ENCODE results near the gene PARP2.
"Not testable (repeated sequence)": the region's sequence is repeated elsewhere in the genome, so short reads cannot be mapped to it uniquely, and the experiment has no call there.

PARP2 gene, protein sequence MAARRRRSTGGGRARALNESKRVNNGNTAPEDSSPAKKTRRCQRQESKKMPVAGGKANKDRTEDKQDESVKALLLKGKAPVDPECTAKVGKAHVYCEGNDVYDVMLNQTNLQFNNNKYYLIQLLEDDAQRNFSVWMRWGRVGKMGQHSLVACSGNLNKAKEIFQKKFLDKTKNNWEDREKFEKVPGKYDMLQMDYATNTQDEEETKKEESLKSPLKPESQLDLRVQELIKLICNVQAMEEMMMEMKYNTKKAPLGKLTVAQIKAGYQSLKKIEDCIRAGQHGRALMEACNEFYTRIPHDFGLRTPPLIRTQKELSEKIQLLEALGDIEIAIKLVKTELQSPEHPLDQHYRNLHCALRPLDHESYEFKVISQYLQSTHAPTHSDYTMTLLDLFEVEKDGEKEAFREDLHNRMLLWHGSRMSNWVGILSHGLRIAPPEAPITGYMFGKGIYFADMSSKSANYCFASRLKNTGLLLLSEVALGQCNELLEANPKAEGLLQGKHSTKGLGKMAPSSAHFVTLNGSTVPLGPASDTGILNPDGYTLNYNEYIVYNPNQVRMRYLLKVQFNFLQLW

DNA sequence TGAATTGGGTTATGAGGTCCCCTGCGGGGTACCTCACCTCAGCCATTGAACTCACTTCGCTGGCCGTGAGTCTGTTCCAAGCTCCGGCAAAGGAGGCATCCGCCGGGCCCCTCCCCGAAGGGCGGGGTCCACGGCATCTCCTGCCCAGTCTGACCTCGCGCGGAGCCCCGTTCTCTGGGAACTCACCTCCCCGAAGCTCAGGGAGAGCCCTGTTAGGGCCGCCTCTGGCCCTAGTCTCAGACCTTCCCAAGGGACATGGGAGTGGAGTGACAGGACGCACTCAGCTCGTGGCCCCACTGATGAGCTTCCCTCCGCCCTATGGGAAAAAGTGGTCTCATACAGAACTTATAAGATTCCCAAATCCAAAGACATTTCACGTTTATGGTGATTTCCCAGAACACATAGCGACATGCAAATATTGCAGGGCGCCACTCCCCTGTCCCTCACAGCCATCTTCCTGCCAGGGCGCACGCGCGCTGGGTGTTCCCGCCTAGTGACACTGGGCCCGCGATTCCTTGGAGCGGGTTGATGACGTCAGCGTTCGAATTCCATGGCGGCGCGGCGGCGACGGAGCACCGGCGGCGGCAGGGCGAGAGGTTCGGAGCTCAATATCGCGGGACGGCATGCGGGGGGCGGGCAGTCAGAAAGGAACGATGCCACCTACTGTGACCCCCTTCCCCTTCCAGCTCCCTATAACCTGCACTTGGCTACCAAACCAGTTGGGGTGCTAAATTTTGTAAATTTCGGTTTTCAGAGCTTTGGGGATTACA lies at the start of gene PARP2:
Gene PARP2 (plus strand): TSS at position 544 of the 770 bp plus-strand sequence. CDS start 7 bp downstream, at position 551.
- peak; percentile 87 for DNase-seq

DNA sequence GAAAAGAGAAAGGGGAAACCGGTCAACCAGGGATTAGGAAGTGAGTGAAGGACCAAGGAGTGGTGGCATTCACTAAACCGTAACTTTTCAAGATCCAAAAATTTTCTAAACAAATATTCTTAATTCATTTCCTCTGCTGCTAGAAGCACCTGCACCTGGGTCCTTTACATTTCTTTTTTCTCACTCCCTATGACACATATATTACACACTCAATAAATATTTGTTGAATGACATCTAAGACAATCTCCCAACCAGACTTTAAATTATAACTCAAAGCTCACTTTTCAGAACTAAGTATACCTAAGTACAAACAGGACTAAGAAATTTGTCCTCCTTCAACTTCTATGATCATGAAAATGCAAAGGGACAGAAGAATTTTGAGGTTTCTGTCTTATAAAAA lies 48.8 kb upstream of the PARP2 start:
- DNase-seq = no peak

GRCh38 chr14:20295067-20295466 lies 48.4 kb upstream of the PARP2 start:
- no peak for DNase-seq

DNA sequence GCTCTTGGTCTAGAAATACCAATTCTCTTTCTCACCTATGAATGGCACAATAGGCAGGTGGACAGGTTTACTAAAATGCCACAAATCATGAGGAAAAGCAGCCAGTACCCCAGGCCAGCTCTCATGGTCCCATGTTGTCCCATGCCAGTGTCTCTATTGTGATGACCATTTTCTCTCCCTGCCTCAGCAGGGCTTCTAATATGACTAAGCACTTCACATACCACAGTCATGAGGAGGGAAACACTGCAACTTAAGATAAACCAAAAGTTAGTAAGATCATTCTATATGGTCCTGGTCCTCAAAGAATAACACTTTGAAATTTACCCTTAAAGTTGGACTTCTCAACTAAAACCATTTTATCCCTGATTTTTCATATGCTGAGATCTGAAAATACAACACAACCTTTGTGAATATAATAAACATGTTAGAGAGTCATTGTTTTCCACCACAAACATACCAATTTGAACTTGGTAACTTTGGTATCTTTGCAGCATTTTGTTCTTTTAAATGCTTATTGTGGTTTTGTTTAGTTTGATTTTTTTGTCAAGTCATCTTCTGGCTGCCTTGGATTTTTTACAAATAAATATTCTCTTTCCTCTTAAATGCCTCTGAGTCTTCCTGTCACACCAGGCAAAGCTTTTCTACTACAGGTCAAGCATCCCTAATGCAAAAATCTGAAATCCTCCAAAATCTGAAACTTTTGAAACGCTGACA lies 41.2 kb upstream of the PARP2 start:
- DNase-seq = no peak

DNA sequence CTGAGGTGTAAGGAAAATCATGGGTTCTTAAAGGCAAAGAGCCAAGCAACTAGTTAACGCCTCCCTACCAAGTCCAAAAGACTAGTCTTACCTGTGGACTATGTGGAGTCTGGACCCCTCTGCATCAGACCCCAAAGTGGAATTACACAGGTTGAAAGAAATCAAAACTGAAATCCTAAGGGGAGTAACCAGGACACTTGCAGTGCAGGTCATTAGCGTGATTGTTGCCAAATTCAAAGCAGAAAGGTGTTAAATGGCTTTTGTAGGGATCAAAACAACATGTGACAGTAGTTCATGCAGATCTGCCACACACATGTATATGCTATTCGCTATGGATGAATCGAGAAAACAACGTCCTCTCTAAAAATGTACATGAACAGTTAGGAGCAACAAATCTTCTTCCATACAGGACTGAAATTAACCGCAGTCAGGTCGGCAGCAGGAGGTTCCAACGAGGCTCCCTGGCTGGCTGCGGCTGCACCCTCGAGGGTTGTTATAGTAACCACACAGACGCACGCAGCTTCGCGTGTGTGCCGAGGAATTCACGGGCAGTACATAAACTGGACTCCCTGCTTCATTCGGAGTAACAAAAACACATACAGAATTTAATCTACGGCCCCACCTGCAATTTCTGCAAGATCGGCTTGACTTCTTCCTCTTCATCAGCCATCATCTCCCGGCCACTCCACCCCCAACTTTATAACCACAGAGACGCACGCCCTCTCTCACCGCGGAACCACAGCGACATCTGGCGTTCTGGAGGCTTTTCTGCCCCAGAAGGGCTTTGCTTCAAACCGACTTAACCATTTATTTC lies 38.0 kb upstream of the PARP2 start, which contains the start of gene TTC5:
Gene TTC5 (minus strand): TSS at position 687 of the 814 bp plus-strand sequence. CDS start 14 bp downstream, at position 673.
- peak; percentile 92 for DNase-seq

DNA sequence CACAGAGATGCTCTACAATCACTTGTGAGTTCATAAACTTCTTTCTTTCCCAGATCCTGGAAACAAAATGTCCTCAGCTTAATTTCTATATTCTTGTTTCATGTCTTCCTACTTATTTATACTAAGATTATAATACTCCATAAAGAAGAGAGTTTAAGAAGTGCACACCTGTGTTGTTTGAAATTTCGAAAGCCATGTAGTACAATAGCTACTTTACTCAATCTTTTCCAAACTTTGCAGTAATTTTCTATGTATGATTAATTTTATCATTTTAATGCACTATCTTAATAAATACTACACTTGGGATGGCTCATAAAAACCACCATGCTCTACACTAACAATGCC lies 37.4 kb upstream of the PARP2 start:
- DNase-seq = no peak

DNA sequence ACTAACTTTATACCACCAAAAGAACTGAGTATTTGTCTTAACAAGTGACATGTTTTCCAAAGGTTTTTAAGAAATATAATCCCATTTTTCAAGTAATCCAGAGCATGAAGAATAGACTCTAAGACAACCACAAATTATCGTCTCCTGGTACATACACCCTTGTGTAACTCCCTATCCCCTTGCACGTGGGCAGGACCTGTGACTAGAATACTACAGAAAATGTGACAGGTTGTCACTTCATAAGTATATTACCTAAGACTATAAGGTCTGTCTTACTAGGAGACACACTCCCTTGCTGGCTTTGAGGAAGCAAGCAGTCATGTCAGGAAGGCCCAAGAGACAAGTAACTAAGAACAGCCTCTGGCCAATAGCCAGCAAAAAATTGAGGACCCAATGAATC lies 29.4 kb upstream of the PARP2 start:
- DNase-seq = no peak

- DNase-seq = no peak
Measured at GRCh38 chr14:20317720-20318119, 25.7 kb upstream of the PARP2 start.

GRCh38 chr14:20327005-20327869 lies 16.2 kb upstream of the PARP2 start:
- DNase-seq = peak; percentile 49

- no peak for DNase-seq
Measured at GRCh38 chr14:20328705-20329104, 14.7 kb upstream of the PARP2 start.

DNA sequence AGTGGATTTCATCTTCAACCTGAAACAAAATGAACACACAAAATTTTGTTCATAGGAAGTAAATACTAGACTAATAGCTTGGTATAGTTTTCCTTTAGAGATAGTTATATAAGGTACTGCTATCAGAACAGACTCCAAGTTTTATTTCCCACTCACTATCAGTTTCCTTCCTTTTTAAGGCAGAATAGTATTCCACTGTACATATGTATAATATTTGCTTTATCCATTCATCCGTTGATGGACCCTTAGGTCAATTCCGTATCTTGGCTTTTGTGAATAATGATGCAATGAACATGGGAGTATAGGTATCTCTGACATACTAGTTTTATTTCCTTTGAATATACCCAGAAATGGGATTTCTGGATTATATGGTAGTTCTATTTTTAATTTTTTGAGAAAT lies 14.1 kb upstream of the PARP2 start:
- DNase-seq = no peak

GRCh38 chr14:20331053-20331613 lies 12.3 kb upstream of the PARP2 start:
- no peak for DNase-seq

GRCh38 chr14:20332431-20332787 lies 11.0 kb upstream of the PARP2 start:
- DNase-seq = no peak

GRCh38 chr14:20332788-20333493 lies 10.5 kb upstream of the PARP2 start, which contains the start of gene CCNB1IP1:
TSS of gene CCNB1IP1 (minus strand) at chr14:20333279. CDS start at chr14:20316523, 16,756 bp downstream.
- peak; percentile 57 for DNase-seq

- DNase-seq = no peak
Measured at GRCh38 chr14:20333494-20333841, 10.0 kb upstream of the PARP2 start.

DNA sequence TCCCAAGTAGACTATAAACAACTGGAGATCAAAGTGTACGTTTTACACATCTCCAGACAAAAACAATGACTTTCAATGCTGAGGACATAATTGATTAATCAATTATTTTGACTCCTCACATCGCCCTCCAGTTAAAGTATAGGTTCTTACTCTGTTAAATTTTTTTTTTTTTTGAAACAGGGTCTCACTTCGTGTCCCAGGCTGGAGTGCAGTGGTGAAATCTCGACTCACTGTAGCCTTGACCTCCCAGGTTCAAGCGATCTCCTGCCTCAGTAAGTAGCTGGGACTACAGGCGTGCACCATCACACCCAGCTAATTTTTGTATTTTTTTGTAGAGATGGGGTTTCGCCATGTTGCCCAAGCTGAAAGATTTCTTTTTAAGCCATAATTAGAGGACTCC lies 9.4 kb upstream of the PARP2 start:
- DNase-seq = no peak

GRCh38 chr14:20341032-20341431 lies 2.4 kb upstream of the PARP2 start:
- DNase-seq = not testable (repeated sequence)

DNA sequence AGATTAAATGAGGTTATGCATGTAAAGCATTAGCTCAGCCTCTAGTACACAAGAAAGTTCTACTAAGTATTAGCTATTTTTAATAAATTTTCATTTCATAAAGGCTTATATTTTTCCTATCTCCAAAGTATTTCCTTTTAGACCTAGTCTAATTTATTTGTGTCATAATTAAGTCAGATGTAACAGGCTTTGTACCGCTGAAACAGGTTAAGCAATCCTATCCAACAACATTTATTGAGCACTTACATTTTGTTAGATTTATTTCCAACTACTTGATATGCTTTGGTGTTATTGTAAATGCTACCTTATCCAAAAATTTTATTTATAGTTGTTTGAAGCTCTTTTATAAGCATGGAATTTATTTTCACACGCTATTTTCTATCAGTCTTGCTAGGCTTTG lies 1.8 kb upstream of the PARP2 start:
- DNase-seq = no peak

- no peak for DNase-seq
Measured at GRCh38 chr14:20343862-20344220, 406 bp downstream of the PARP2 start.

DNA sequence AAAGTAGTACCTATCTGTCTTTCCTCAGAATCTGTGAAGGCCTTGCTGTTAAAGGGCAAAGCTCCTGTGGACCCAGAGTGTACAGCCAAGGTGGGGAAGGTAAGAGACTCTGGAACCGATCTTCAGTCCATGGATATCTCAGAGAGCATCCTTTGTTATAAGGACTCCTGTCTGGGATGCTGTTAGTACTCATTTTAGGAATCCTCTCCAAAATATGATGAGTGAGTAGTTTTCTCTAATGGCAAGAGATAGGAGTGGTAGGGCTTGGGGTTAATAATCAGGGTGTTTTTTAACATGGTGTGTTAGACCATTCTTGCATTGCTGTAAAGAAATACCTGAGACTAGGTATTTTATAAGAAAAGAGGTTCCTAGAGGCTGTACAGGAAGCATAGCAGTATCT lies 1.9 kb downstream of the PARP2 start:
- no peak for DNase-seq

All from CD4-positive, alpha-beta T cell treated with Interleukin-17A for 4 hours (primary cell).